ENCODE measurements around the gene POLN. TPM values are rescaled to one million over a fixed set of nuclear protein-coding genes. Genes with fewer than 3 reads are reported as not detected.
A peak's percentile ranks its signal among the peaks of the same experiment; 100 is the strongest.

Gene POLN
- total and polyA plus RNA-seq, 2 experiments from 2014 or later, result 1.7 to 2.0 TPM

GRCh38 chr4:2247128-2248043, 5.5 kb upstream of the POLN start:
- Histone ChIP-seq H3K36me3 (replicated peaks; ENCODE audit: insufficient read depth, low read depth) (no peaks in the 10 kb centered on the region), H3K27me3 (no peaks in the 10 kb centered on the region), H3K9me3 (ENCODE audit: low read depth) (no peaks in the 10 kb centered on the region), H3K4me2 (no peak overlapping the region), H2AFZ (no peak overlapping the region), H3K4me1 (ENCODE audit: insufficient read depth) (peaks cover 6% of the 10 kb centered on the region), H4K20me1 (ENCODE audit: insufficient read depth, poor library complexity, severe bottlenecking) (peaks cover 9% of the 10 kb centered on the region), H3K27ac (no peak overlapping the region), H3K79me2 (no peaks in the 10 kb centered on the region), H3K4me3 (no peak overlapping the region), H3K9me2 (replicated peaks; ENCODE audit: insufficient read depth) (no peaks in the 10 kb centered on the region)
- 93% methylated on average over 38 of the region's 42 CpGs for WGBS (ENCODE audit: low lambda C conversion rate, missing lambda C conversion rate)
- DNase-seq (ENCODE audit: low spot score), result peak; percentile 3
- TF ChIP-seq EZH2phosphoT487 (IDR thresholded peaks at IDR 0.05; ENCODE audit: low read depth, severe bottlenecking, unreplicated experiment) (no peak), EZH2 (IDR thresholded peaks at IDR 0.05; ENCODE audit: borderline replicate concordance) (no peak), CTCF (IDR thresholded peaks at IDR 0.05; ENCODE audit: poor library complexity) (no peak)

- peak; percentile 2 for DNase-seq (ENCODE audit: low spot score)
- Histone ChIP-seq H3K27ac (no peak overlapping the region), H3K9me2 (replicated peaks; ENCODE audit: insufficient read depth) (no peaks in the 10 kb centered on the region), H3K4me1 (ENCODE audit: insufficient read depth) (peaks cover 8% of the 10 kb centered on the region), H3K4me3 (no peak overlapping the region), H3K9me3 (ENCODE audit: low read depth) (no peaks in the 10 kb centered on the region), H3K36me3 (replicated peaks; ENCODE audit: insufficient read depth, low read depth) (no peaks in the 10 kb centered on the region), H3K4me2 (no peak overlapping the region), H3K27me3 (no peaks in the 10 kb centered on the region), H3K79me2 (no peaks in the 10 kb centered on the region), H2AFZ (no peak overlapping the region), H4K20me1 (ENCODE audit: insufficient read depth, poor library complexity, severe bottlenecking) (peaks cover 3% of the 10 kb centered on the region)
- TF ChIP-seq EZH2phosphoT487 (IDR thresholded peaks at IDR 0.05; ENCODE audit: low read depth, severe bottlenecking, unreplicated experiment) (no peak), EZH2 (IDR thresholded peaks at IDR 0.05; ENCODE audit: borderline replicate concordance) (no peak), CTCF (IDR thresholded peaks at IDR 0.05; ENCODE audit: poor library complexity) (no peak)
- WGBS (ENCODE audit: low lambda C conversion rate, missing lambda C conversion rate), result 97% methylated on average over 19 of the region's 19 CpGs
Measured at GRCh38 chr4:2246384-2247127, 4.6 kb upstream of the POLN start.

- Histone ChIP-seq H3K79me2 (peaks cover 3% of the 10 kb centered on the region), H3K4me3 (no peak overlapping the region), H3K36me3 (replicated peaks; ENCODE audit: insufficient read depth, low read depth) (no peaks in the 10 kb centered on the region), H3K27ac (no peak overlapping the region), H3K4me1 (ENCODE audit: insufficient read depth) (peaks cover 10% of the 10 kb centered on the region), H3K4me2 (no peak overlapping the region), H4K20me1 (ENCODE audit: insufficient read depth, poor library complexity, severe bottlenecking) (peaks cover 6% of the 10 kb centered on the region), H2AFZ (no peak overlapping the region), H3K9me2 (replicated peaks; ENCODE audit: insufficient read depth) (no peaks in the 10 kb centered on the region), H3K9me3 (ENCODE audit: low read depth) (no peaks in the 10 kb centered on the region), H3K27me3 (no peaks in the 10 kb centered on the region)
- no peak for DNase-seq (ENCODE audit: low spot score)
- 94% methylated on average over 4 of the region's 7 CpGs for WGBS (ENCODE audit: low lambda C conversion rate, missing lambda C conversion rate)
- TF ChIP-seq CTCF (IDR thresholded peaks at IDR 0.05; ENCODE audit: poor library complexity) (no peak), EZH2phosphoT487 (IDR thresholded peaks at IDR 0.05; ENCODE audit: low read depth, severe bottlenecking, unreplicated experiment) (no peak), EZH2 (IDR thresholded peaks at IDR 0.05; ENCODE audit: borderline replicate concordance) (no peak)
Measured at GRCh38 chr4:2245787-2246275, 3.9 kb upstream of the POLN start.
